Activated CD4-positive, alpha-beta memory T cell treated with anti-CD3 and anti-CD28 coated beads, Interleukin-2, amount 10 ng/mL, durations not matched to agents 7 days and 5 days (primary cell): ENCODE results near the gene TMEM183A. TPM values are rescaled to one million over a fixed set of nuclear protein-coding genes. Genes with fewer than 3 reads are reported as not detected.

Experiments
- CTCF ChIA-PET: fragments of 350-600 bp; sonication (Branson Sonifier 250); formaldehyde crosslinking; loops from one replicate; lab custom pipeline; 2021; ENCODE audit warnings: antibody characterized with exemption, inconsistent platforms; lab: Charles Lee
- POLR2A ChIA-PET: fragments of 350-600 bp; sonication (Branson Sonifier 250); formaldehyde crosslinking; loops from one replicate; lab custom pipeline; 2021; ENCODE audit warnings: antibody characterized with exemption; lab: Charles Lee
- DNase-seq: peaks from one replicate; pipeline ENCODE4 v3.0.0-alpha.2; 2020
- H3K27ac Mint-ChIP-seq: one replicate; pipeline ENCODE4 v1.8.0; 2021; ENCODE audit warnings: mild to moderate bottlenecking, mixed read lengths
- H3K27me3 Mint-ChIP-seq: one replicate; pipeline ENCODE4 v1.8.0; 2021; ENCODE audit warnings: mixed read lengths
- H3K36me3 Mint-ChIP-seq: one replicate; pipeline ENCODE4 v1.8.0; 2021; ENCODE audit warnings: low read depth, mixed read lengths
- H3K4me1 Mint-ChIP-seq: one replicate; pipeline ENCODE4 v1.8.0; 2021; ENCODE audit warnings: mixed read lengths
- H3K4me3 Mint-ChIP-seq: one replicate; pipeline ENCODE4 v1.8.0; 2021; ENCODE audit warnings: mild to moderate bottlenecking, mixed read lengths
- H3K9me3 Mint-ChIP-seq: one replicate; pipeline ENCODE4 v1.8.0; 2021; ENCODE audit warnings: mixed read lengths
- total RNA-seq, 2 experiments: library from RNA; stranded (reverse); gene quantifications; one replicate each; pipeline ENCODE4 v1.2.3, GENCODE V29; 2021

The TMEM183A gene
- total RNA-seq, 2 experiments from 2014 or later: 69.1 to 72.6 TPM

DNA sequence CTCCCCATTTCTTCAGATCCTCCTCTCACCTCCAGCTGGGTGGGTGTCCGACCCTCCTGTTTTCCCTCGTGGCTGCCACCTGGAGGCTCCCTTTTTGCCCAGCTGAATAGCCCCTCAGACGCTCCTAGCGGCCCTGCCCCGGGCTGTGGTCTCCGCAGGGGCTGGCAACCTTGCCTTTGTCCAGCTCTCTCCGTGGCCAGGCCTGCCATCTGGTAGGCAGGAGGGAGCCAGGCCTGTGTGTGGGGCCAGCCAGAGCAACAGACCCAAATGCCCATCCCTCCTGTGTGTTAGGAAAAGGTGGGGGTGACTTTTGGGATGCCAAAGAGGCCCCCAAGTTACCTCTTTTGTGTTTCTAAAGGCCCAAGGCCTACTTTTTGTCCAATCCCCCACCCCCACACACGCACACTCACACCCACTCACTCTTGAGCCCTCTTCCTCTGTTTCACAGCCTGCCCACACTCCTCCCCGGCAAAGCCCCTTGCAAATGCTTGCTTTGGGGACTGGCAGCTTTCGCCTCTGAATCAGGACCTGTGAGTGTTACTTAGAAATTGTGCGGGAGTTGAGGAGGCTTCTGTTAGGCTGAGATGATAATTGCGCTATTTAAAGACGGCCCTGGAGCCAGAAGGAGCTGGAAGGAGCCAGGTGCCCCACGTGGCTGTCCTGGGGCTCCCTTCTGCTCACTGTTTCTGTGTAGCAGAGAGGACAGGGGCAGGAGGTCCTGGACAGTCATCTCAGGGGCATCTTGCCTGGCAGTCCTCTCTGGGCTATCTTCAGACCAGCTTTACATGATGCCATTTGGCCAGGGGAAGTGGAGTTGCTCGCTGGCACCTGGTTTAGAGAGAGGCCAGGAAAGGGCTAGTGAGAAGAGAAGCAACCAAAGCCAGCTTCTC, 28.2 kb downstream of the TMEM183A start:
- no peaks in the 10 kb centered on the region for H3K9me3 Mint-ChIP-seq
- no peak overlapping the region for H3K4me3 Mint-ChIP-seq
- peaks cover 4% of the 10 kb centered on the region for H3K36me3 Mint-ChIP-seq
- H3K27me3 Mint-ChIP-seq: no peaks in the 10 kb centered on the region
- peaks cover 10% of the 10 kb centered on the region for H3K4me1 Mint-ChIP-seq
- ChIA-PET POLR2A (no interaction called here), CTCF (interaction anchor here (1.8 to 1.9 kb wide), 2 partner anchors 137 to 181 kb away, joined by 8 to 10 read pairs; no protein-coding TSS in a partner anchor)
- no peak for DNase-seq
- no peak overlapping the region for H3K27ac Mint-ChIP-seq

- H3K4me3 Mint-ChIP-seq: no peak overlapping the region
- H3K27ac Mint-ChIP-seq: no peak overlapping the region
- H3K36me3 Mint-ChIP-seq: peaks cover 4% of the 10 kb centered on the region
- ChIA-PET POLR2A (no interaction called here), CTCF (interaction anchor here (1.0 kb wide), 1 partner anchor 180 kb away, joined by 3 read pairs; no protein-coding TSS in a partner anchor)
- peaks cover 10% of the 10 kb centered on the region for H3K4me1 Mint-ChIP-seq
- no peaks in the 10 kb centered on the region for H3K27me3 Mint-ChIP-seq
- H3K9me3 Mint-ChIP-seq: no peaks in the 10 kb centered on the region
- no peak for DNase-seq
Observed at GRCh38 chr1:203036135-203036534, 29.0 kb downstream of the TMEM183A start.

DNA sequence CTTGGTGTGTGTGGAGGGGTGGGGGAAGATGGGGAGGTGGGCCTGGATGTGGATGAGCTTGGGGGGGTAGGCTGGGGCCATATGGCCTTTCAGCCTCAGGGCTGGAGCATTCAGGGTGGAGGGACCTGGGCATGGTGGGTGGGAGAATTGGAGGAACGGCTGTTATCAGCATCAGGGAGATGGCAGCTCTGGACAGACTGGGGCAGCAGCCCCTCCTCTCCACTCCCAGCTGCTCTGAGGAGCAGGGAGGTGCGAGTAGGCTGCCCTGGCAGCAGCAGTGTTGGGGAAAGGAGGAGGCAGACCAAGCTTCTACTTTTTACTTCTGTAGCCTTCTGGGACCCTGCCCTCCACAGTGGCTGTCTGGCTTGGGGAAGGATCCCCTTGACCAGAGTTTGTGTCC, 29.4 kb downstream of the TMEM183A start:
- Mint-ChIP-seq H3K4me1 (peaks cover 10% of the 10 kb centered on the region), H3K9me3 (no peaks in the 10 kb centered on the region), H3K27me3 (no peaks in the 10 kb centered on the region), H3K36me3 (peaks cover 4% of the 10 kb centered on the region), H3K4me3 (no peak overlapping the region), H3K27ac (no peak overlapping the region)
- no peak for DNase-seq
- POLR2A ChIA-PET: no interaction called here
- CTCF ChIA-PET: interaction anchor here (1.0 kb wide), 1 partner anchor 180 kb away, joined by 3 read pairs; no protein-coding TSS in a partner anchor

- no peak for DNase-seq
Observed at GRCh38 chr1:203037509-203038190, 30.5 kb downstream of the TMEM183A start.

GRCh38 chr1:203038217-203038741, 31.1 kb downstream of the TMEM183A start:
- Mint-ChIP-seq H3K4me1 (peaks cover 10% of the 10 kb centered on the region), H3K9me3 (no peaks in the 10 kb centered on the region), H3K27ac (no peak overlapping the region), H3K27me3 (no peaks in the 10 kb centered on the region), H3K4me3 (no peak overlapping the region), H3K36me3 (peaks cover 4% of the 10 kb centered on the region)
- CTCF ChIA-PET: interaction anchor here (0.9 to 5.5 kb wide), 14 partner anchors 8 to 367 kb away, joined by 3 to 105 read pairs (median 12); partner anchors contain the start of gene PPFIA4
- DNase-seq: no peak
- POLR2A ChIA-PET: no interaction called here

More at GRCh38 chr1:203037509-203038190, 30.5 kb downstream of the TMEM183A start:
- Mint-ChIP-seq H3K9me3 (no peaks in the 10 kb centered on the region), H3K36me3 (peaks cover 4% of the 10 kb centered on the region), H3K4me3 (no peak overlapping the region), H3K27me3 (no peaks in the 10 kb centered on the region), H3K27ac (no peak overlapping the region), H3K4me1 (peaks cover 10% of the 10 kb centered on the region)
- CTCF ChIA-PET: no interaction called here
- POLR2A ChIA-PET: no interaction called here

DNA sequence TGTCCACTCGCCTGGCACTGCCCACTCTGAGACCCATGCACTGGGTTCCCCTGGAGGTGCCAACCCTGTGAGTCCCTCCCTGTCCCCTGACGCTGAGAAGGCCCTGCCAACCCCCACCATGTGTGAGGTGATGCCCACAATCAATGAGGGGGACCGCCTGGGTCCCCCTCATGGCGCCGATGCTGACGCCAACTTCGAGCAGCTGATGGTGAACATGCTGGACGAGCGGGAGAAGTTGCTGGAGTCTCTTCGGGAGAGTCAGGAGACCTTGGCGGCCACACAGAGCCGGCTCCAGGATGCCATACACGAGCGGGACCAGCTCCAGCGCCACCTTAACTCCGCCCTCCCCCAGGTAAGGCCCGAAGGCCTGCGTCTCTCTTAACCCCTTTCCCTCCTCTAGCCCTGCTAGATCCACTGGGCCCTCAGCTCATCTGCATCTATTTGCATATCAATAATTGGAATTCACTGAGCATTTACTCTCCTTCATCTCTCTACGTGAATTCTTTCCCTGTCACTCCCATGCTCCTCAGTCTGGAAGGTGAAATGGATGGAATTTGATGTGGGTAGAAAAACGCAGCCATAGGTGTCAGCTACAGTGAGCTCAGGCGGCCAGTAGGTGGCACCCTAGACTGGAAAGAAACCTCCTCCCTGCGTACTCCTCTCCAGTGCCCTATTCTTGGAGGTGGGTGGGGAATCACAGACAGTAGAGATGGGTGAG, 31.9 kb downstream of the TMEM183A start:
- POLR2A ChIA-PET: interaction anchor here (1.2 kb wide), 1 partner anchor 16 kb away, joined by 3 read pairs; no protein-coding TSS in a partner anchor
- peak; percentile 67 for DNase-seq
- CTCF ChIA-PET: interaction anchor here (0.5 to 5.5 kb wide), 40 partner anchors 9 to 873 kb away, joined by 3 to 105 read pairs (median 4); partner anchors contain the start of gene PPFIA4
- no peak overlapping the region for H3K4me3 Mint-ChIP-seq
- H3K36me3 Mint-ChIP-seq: peaks cover 4% of the 10 kb centered on the region
- no peaks in the 10 kb centered on the region for H3K27me3 Mint-ChIP-seq
- H3K27ac Mint-ChIP-seq: no peak overlapping the region
- no peaks in the 10 kb centered on the region for H3K9me3 Mint-ChIP-seq
- H3K4me1 Mint-ChIP-seq: peaks cover 10% of the 10 kb centered on the region

- ChIA-PET POLR2A (interaction anchor here (0.6 to 1.4 kb wide), 3 partner anchors 10 to 160 kb away, joined by 3 read pairs; no protein-coding TSS in a partner anchor), CTCF (interaction anchor here (0.5 to 5.5 kb wide), 45 partner anchors 9 to 874 kb away, joined by 3 to 105 read pairs (median 4); partner anchors contain the start of gene PPFIA4)
- Mint-ChIP-seq H3K9me3 (no peaks in the 10 kb centered on the region), H3K4me1 (peaks cover 10% of the 10 kb centered on the region), H3K4me3 (no peak overlapping the region), H3K27me3 (no peaks in the 10 kb centered on the region), H3K36me3 (peaks cover 5% of the 10 kb centered on the region), H3K27ac (no peak overlapping the region)
- no peak for DNase-seq
Observed at GRCh38 chr1:203039609-203040512, 32.7 kb downstream of the TMEM183A start.

DNA sequence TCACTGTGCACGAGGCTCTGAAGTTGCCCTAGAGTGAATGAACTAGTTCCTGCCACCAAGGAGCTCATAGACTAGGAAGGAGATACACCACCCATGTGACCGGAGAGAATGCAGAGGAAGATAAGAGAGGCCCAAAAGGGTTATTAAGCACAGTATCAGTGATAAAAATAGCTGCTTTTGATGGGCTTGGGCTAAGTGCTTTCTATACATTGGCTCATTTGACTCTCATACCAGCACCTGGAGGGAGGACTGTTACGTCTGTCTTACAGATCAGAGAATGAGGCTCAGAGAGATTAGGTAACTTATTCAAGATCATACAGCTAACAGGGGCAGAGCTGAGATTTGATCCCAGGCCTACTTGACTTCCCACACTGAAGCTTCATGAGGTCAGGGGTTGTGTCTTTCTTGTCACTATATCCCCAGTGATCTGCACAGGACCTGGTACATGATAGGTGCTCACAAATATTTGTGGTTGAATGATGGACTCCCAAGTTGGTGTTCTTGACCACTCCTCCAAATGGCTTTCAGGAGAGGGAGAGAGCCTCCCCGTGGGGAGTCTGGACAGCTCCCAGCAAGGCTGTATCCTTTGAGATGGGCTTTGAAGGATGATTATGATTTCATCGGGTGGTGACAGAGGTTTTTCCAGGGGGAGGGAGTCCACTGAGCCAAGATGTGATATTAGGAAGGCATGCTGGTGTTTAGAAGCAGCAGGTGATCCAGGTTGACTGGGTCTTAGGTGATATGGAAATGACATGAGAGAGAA, 33.5 kb downstream of the TMEM183A start:
- no peak for DNase-seq
- H3K4me3 Mint-ChIP-seq: no peak overlapping the region
- ChIA-PET CTCF (interaction anchor here (0.7 to 5.5 kb wide), 21 partner anchors 10 to 300 kb away, joined by 3 to 105 read pairs (median 4); partner anchors contain the start of gene PPFIA4), POLR2A (interaction anchor here (0.6 to 1.4 kb wide), 3 partner anchors 11 to 160 kb away, joined by 3 read pairs; no protein-coding TSS in a partner anchor)
- H3K4me1 Mint-ChIP-seq: peaks cover 10% of the 10 kb centered on the region
- H3K36me3 Mint-ChIP-seq: peaks cover 7% of the 10 kb centered on the region
- no peaks in the 10 kb centered on the region for H3K9me3 Mint-ChIP-seq
- H3K27ac Mint-ChIP-seq: no peak overlapping the region
- H3K27me3 Mint-ChIP-seq: no peaks in the 10 kb centered on the region

DNA sequence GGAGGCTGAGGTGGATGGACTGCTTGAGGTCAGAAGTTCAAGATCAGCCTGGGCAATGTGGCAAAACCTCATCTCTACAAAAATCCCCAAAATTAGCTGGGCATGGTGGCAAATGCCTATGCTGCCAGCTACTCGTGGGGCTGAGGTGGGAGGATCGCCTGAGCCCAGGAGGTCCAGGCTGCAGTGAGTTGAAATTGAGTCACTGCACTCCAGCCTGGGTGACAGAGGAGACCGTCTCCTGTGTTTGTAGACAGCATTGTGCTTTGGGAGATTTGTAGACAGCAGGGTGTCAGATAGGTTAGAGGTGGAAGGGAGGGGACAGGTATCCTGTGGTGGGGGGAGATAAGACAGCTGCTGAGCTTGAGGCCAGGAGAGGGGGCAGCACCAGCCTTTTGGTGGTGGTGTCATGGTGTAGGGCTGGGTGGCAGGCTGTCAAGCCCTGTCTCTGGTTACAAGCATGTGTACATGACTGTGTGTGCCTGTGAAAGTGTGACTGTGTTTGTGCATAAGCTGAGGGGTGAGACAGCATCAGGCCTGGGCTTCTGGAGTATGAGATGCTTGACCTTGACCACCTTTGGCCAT, 34.3 kb downstream of the TMEM183A start:
- H3K27me3 Mint-ChIP-seq: no peaks in the 10 kb centered on the region
- H3K36me3 Mint-ChIP-seq: peaks cover 7% of the 10 kb centered on the region
- no peak overlapping the region for H3K4me3 Mint-ChIP-seq
- H3K27ac Mint-ChIP-seq: no peak overlapping the region
- peaks cover 10% of the 10 kb centered on the region for H3K4me1 Mint-ChIP-seq
- POLR2A ChIA-PET: interaction anchor here (1.1 to 1.3 kb wide), 2 partner anchors 14 to 175 kb away, joined by 3 to 4 read pairs; no protein-coding TSS in a partner anchor
- CTCF ChIA-PET: interaction anchor here (1.3 to 5.5 kb wide), 7 partner anchors 11 to 227 kb away, joined by 3 to 105 read pairs (median 6); no protein-coding TSS in a partner anchor
- no peak for DNase-seq
- H3K9me3 Mint-ChIP-seq: no peaks in the 10 kb centered on the region

DNA sequence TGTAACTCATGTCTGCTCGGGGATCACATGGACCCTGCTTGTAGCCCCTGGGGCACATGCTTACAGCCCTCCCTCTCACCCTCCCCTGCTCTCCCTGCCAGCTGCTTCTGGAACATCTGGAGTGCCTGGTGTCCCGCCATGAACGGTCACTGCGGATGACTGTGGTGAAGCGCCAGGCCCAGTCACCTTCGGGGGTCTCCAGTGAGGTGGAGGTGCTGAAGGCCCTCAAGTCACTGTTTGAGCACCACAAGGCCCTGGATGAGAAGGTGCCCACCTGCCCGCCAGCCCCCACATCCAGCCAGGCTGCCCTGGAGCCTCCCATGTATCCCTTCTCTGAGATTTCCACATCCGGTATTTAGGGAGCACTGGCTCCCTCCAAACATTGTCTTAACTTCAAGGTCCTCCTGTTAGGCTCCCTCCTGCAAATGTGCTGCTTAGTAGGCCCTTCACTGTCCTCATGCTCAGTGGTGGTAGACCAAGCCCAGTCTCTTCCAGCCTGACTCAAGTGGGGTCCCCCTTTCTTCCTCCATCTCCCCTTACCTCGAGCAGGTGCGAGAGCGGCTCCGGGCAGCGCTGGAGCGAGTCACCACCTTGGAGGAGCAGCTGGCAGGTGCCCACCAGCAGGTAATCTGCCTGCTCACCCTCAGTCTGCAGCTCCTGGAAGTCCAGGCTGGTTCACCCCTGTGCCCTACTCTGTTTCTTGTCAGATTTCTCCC, 36.8 kb downstream of the TMEM183A start:
- H3K27ac Mint-ChIP-seq: no peak overlapping the region
- no peaks in the 10 kb centered on the region for H3K9me3 Mint-ChIP-seq
- ChIA-PET CTCF (interaction anchor here (5.5 kb wide), 1 partner anchor 172 kb away, joined by 105 read pairs; no protein-coding TSS in a partner anchor), POLR2A (no interaction called here)
- DNase-seq: no peak
- peaks cover 7% of the 10 kb centered on the region for H3K4me1 Mint-ChIP-seq
- H3K4me3 Mint-ChIP-seq: no peak overlapping the region
- no peaks in the 10 kb centered on the region for H3K27me3 Mint-ChIP-seq
- H3K36me3 Mint-ChIP-seq: peaks cover 7% of the 10 kb centered on the region
